GM12872 (cell line): Measurements from ENCODE around the gene IFITM1.

Experiments
- TF ChIP-seq, protein P1 (sequence below): IDR thresholded peaks from 3 replicates; pipeline ENCODE4 v1.5.1; 2011; ENCODE audit warnings: low read depth, mild to moderate bottlenecking, low read length, moderate library complexity; ENCODE audit not compliant: insufficient read depth

The IFITM1 gene

DNA sequence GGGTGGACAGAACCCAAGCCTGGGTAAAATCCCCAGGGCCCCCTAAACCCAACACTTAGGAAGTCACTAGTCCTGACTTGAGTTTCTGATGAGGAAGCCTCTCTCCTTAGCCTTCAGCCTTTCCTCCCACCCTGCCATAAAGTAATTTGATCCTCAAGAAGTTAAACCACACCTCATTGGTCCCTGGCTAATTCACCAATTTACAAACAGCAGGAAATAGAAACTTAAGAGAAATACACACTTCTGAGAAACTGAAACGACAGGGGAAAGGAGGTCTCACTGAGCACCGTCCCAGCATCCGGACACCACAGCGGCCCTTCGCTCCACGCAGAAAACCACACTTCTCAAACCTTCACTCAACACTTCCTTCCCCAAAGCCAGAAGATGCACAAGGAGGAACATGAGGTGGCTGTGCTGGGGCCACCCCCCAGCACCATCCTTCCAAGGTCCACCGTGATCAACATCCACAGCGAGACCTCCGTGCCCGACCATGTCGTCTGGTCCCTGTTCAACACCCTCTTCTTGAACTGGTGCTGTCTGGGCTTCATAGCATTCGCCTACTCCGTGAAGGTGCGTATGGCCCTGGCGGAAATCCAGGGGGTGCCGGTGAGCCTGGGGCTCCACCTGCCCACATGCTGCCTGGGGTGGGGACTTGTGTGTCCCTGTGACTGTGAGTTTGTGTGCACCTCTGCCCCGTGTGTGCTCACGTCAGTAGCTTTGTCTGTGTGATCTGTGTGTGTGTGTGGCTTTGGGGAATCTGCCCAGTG, at the start of gene IFITM1:
TSS of gene IFITM1 (plus strand) at position 254 of the 767 bp plus-strand sequence. CDS start at position 385, 131 bp downstream.
- TF ChIP-seq, protein P1, sequence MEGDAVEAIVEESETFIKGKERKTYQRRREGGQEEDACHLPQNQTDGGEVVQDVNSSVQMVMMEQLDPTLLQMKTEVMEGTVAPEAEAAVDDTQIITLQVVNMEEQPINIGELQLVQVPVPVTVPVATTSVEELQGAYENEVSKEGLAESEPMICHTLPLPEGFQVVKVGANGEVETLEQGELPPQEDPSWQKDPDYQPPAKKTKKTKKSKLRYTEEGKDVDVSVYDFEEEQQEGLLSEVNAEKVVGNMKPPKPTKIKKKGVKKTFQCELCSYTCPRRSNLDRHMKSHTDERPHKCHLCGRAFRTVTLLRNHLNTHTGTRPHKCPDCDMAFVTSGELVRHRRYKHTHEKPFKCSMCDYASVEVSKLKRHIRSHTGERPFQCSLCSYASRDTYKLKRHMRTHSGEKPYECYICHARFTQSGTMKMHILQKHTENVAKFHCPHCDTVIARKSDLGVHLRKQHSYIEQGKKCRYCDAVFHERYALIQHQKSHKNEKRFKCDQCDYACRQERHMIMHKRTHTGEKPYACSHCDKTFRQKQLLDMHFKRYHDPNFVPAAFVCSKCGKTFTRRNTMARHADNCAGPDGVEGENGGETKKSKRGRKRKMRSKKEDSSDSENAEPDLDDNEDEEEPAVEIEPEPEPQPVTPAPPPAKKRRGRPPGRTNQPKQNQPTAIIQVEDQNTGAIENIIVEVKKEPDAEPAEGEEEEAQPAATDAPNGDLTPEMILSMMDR, result 0 out of 3 replicates have a peak, but pooled peaks have one; percentile 9

DNA sequence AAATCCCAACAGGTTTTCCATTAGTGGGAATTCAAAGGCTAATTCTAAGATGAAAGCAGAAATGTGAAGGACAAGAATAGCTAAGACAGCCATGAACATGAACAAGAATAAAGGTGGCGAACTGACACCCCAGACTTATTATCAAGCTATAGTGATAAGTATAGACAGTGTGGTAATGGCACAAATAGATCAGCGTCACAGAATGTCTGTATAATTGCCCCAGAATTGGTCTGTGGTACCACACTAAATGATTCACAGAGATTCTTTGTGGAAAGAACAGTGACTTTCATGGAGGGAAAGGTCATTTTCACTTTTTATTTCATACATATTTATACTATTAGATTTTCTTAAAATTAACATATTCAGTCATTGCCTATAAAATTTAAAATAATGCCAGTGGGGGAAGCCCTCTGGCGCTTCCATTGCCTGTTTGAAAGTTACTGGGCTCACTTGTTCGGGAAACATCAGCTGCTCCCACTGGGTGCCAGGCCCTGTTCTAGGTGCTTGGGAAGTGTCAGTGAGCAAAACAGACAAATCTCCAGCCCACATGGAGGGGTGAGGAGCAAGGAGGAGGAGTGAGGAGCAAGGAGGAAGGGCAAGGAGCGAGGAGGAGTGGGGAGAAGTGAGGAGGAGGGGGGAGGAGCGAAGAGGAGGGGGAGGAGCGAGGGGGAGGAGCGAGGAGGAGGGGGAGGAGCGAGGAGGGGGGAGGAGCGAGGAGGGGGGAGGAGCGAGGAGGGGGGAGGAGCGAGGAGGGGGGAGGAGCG, 47.0 kb upstream of the IFITM1 start:
- TF ChIP-seq, protein P1, result no peak

- TF ChIP-seq, protein P1, result no peak
Observed at GRCh38 chr11:267491-267994, 46.3 kb upstream of the IFITM1 start.

- TF ChIP-seq, protein P1, result 0 out of 3 replicates have a peak, but pooled peaks have one; percentile 7
Observed at GRCh38 chr11:268716-269145, 45.1 kb upstream of the IFITM1 start.

DNA sequence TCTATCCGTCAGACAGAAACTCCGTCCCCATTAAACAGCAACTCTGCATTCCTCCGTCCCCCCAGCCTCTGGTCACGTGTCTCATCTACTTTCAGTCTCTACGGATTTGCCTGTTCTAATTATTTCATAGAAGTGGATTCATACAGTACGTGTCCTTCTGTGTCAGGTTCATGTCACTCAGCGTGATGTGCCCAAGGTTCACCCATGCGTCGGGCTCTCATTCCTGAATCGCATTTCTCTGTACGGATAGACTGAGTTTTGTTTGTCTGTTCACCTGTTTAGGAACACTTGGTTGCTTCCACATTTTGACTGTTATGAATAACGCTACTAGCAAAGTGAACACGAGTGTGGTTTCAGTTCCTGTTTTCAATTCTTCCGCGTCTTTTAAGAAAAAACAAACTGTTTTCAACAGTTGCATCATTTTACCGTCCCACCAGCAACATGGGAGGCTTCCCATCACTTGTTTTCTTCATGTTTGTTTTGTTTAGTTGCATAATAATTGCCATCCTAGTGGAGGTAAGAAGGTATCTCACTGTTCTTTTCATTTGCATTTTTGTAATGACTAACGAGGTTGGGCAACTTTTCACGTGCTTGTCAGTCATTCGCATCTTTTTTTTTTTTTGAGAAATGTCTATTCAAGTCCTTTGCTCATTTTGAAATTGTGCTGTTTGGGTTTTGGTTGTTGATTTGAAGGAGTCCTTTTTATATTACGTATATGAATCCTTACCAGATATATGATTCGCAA, 44.5 kb upstream of the IFITM1 start:
- TF ChIP-seq, protein P1, result no peak; the same call in 2 of the 3 replicates

GRCh38 chr11:270451-271318, 43.2 kb upstream of the IFITM1 start:
- TF ChIP-seq, protein P1, result no peak
